ENCODE measurements around the gene KRTAP2-1.
"Not testable (repeated sequence)": the region's sequence is repeated elsewhere in the genome, so short reads cannot be mapped to it uniquely, and the experiment has no call there.

Gene KRTAP2-1

DNA sequence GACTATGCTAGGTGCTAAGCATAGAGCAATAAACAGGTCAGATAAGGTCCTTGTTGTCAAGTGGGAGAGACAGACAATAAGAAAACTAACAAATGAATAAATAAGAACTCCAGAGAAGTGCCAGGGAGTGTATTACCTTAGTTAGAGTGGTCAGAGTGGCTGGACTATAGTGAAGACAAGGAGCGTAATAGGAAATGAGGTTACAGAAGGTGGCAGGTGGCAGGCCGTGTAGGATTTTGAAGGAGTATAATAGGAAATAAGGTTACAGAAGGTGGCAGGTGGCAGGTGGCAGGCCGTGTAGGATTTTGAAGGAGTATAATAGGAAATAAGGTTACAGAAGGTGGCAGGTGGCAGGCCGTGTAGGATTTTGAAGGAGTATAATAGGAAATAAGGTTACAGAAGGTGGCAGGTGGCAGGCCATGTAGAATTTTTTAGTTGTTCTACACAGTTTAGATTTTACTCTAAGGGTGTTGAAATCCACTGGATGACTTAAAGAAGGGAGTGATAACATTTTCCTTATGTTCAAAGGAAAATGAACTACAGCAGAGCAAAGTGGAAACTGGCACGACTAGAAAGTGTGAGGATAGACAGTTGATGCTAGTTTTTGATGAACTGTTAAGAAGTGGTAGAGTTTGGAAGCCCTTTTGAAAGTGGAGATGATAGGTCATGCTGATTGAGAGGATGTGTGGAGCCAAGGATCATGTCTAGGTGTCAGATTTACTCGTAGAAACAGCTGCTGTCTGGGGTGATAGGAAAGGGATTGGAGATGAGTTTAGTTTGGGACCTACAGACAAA, 34.6 kb downstream of the KRTAP2-1 start:
- no peak for DNase-seq (ENCODE audit: low spot score)

DNA sequence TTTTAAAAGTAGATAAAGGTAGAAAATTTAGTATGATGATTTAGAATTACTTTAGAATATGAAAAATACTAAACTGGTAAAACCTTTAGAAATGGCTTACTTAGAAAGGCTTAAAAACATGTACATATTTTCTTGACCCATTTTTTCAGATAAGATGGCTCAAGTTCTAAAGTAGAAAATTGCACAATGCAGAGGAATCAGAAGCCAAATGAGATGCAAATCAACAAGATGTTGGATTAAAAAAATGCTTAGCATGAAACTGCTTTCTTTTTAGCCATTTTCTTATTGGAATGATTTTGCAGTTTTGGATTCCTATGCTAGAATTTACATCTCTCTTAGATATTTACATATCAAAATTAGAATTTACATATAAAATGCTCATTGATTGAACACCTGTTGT, 36.7 kb downstream of the KRTAP2-1 start:
- no peak for DNase-seq (ENCODE audit: low spot score)

DNA sequence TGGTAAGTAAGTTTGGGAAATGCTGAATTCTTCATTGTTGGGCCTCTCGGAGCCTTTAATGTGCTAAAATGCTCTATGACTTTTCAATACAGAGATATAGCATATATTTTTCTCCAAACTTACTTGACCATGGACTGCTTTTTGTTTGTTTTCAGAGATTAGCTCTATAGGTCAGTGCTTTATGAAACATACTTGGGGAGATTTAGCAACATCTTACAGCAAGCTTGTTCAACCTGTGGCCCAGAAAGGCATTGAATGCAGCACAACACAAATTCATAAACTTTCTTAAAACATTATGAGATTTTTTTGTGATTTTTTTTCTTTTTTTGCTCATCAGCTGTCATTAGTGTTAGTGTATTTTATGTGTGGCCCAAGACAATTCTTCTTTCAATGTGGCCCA, 37.2 kb downstream of the KRTAP2-1 start:
- DNase-seq (ENCODE audit: low spot score), result no peak

DNA sequence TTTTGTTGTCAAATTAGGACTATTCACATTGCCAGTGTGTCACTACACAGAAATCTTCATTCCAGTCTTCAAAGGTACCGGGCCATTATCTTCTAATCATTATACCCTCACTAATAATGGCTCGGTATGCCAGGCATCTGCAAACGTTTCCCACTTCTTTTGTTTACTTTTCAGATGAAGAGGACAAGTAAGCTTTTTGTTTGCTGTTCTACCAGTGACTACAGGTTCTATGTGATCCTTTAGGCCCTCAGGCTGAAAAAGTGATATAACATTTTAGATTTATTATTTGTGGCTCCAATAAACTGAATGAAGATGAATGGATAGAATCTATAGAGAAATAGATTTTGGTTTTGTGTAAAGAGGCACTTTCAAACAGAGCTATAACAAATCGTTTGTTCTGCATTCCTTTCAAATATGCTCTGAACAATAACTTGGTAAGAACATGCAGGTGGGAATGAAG, 37.8 kb downstream of the KRTAP2-1 start:
- DNase-seq (ENCODE audit: low spot score), result no peak

DNA sequence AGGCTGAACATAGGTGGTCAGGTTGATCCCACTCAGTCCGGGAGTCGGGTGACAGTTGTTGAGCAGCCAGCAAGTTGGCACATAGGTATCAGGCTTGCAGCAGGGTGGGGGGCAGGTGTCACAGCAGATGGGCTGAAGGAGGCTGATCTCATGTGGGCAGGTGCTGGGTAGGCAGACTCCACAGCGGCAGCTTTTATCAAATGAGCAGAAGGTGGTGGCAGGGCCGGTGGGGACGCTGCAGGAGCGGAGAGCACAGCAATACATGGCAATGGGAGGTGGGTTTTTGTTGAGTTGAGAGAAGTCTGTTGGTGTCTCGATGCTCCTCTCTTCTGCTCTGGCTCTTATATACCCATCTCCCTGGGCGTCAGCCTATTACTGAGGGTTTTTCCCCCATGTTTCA, 38.3 kb downstream of the KRTAP2-1 start, which contains the start of gene KRTAP3-1:
Gene KRTAP3-1 (minus strand): TSS at position 318 of the 400 bp plus-strand sequence. CDS start 54 bp downstream, at position 264.
- no peak for DNase-seq (ENCODE audit: low spot score)

DNA sequence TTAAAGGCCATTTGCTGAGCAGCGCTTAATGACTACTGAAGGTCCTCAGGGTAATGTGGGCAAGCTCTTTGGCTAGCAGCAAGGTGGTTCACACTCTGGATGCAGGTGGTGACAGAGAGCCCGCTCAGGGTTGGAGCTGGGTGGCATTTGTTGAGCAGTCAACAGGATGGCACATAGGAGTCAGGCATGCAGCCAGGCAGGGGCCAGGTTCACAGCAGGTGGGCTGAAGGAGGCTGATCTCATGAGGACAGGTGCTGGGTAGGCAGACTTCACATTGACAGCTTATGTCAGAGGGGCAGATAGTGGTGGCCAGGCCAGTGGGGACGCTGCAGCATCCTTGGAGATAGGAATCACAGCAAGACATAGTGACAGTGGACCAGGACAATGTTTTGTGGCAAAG, 42.7 kb downstream of the KRTAP2-1 start:
- no peak for DNase-seq (ENCODE audit: low spot score)

DNA sequence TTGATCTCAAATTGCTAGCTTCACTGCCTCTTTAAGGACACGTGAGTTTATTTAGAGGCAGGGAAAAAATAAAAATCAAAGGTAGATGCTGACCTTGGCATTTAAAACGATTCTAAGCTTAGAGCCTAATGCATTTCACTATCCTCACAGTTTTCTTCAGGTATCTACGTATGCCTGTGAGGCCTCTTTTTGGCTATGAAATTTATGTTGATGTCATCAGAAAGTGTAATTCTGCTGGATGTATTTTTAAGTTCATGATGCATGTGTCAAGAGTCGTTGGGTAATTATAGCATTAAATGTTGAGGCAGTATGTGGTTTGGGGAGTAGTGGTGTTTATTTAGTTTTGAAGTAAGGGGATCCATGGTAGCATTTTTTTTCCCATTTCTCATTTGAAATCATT, 43.2 kb downstream of the KRTAP2-1 start:
- DNase-seq (ENCODE audit: low spot score), result no peak

DNA sequence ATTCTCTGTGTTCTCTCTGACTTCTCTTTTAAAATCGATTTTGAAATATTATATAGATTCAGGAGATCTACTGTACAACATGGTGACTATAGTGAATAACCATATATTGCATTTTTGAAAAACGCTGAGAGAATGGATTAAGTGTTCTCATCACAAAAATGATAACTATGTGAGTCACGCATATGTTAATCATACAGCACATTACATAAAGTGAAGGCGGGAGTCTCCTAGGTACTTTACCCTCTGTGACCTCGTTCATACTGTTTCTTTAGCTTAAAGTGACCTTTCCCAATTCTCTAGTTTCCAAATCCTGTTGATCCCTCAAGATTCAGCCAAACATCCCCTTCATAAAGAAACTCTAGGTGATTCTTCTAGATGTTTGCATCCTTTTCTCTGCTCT, 44.3 kb downstream of the KRTAP2-1 start:
- DNase-seq (ENCODE audit: low spot score), result no peak

DNA sequence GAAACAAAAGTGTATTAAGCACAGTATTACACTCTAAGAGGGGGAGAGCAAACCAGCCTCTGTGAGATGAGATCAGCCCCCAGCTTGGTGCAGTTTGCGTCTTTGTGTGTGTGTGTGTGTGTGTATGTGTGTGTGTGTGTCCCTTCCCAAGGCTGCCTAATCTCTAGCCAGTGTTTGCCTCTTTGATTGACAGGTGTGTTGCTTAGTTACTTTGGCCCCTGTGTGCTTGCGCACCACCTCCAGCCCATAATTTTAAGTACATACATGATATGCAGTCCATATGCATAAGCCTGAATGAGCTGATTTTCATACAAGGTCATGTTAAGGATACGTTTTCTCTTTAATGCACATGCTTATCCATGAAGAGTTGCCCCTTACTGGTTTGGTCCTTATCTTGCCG, 45.3 kb downstream of the KRTAP2-1 start:
- no peak for DNase-seq (ENCODE audit: low spot score)

DNA sequence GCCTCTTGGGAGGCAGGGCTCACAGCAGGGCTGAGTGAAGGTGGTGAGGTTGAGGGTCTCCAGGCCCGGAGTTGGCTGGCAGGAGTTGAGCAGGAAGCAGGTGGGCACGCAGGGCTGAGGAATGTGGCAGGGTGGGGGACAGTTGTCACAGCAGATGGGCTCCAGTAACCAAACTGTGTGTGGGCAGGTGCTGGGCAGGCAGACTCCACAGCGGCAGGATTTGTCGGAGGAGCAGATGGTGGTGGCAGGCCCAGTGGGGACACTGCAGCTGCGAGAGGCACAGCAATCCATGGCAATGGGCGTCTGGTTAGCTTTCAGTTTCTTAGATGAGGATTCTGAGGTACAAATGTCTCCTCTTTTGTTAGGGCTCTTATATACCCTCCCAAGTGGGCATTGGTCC, 47.6 kb downstream of the KRTAP2-1 start, which contains the start of gene KRTAP3-2:
Gene KRTAP3-2 (minus strand): TSS at position 344 of the 400 bp plus-strand sequence. CDS start 53 bp downstream, at position 291.
- DNase-seq (ENCODE audit: low spot score), result not testable (repeated sequence)

DNA sequence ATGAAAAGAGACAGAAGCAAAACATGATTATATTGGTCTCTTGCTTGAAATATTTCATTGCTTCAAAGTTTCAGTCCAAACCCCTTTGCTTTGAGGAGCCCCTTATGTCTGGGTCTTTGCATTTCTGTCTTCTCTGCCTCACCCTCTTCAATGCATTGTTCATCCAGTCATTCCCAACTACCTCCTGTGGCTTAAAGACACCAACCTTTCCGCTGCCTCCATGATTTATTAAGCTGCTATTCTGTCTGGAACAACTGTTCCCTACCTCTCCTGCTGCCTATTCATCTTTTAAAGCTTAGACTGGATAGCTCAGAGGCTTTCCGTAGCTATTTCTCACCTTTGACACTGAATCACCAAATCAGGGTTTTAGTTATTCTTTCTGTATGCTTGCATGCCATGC, 49.8 kb downstream of the KRTAP2-1 start:
- DNase-seq (ENCODE audit: low spot score), result no peak

DNA sequence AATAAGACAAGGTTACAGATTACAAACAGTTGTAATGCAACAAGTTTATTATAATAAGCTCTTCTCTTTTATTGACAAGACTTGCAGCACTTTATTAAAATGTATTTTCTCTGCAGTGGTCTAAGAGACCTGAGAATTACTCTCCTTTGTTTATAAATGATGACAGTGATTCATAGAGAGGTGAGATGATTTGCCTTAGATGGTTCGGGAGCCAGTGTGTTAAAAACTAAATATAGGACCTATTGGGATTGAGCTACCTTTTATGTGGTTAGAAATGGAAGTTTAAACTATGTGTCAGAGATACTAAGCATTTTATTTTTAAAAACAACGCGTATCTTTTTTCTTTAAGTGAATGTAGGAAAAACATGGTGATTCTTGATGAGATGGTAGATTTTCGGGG, 50.3 kb downstream of the KRTAP2-1 start:
- DNase-seq (ENCODE audit: low spot score), result no peak
